ENCODE results near the gene RASEF. TPM values are rescaled to one million over a fixed set of nuclear protein-coding genes. Genes with fewer than 3 reads are reported as not detected.

The RASEF gene
- total and polyA plus RNA-seq, 10 of the 15 experiments (the other 5 are each of a cell fraction or from before 2014, with no cell fraction given) = under 0.01 to 0.04 (median 0.01) TPM; not detected in 7

DNA sequence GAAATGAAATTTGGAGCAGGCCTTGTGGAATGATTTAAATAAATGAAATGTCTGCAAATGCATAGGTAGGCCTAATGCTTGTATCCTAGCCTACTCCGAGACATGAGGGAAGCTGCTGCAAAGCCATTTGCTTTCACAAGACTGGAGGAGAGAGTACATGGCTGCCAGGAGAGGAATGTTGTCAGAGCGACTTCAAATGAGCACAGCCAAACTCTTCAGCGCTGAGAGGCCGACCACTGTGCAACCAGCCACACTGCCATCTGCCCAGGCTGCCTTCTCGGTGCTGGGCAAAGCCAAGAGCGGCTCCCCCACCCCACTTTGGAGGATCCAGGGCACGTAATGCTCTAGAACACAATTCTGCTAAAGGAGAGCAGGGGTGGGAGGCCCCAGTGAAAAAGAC is 122.6 kb downstream of the RASEF start:
- POLR2A ChIA-PET = no interaction called here
- ATAC-seq (no peak), FAIRE-seq (no peak), DNase-seq (ENCODE audit: low read depth, low spot score) (no peak)
- no peak overlapping the region for H3K9ac ChIP-seq (ENCODE audit: control insufficient read depth, insufficient read depth, low read length)
- H2AFZ ChIP-seq (ENCODE audit: control insufficient read depth, low read depth, low read length) = no peak overlapping the region
- in situ Hi-C loops (cut with MboI) = no loop called here
- H3K27ac ChIP-seq (ENCODE audit: control insufficient read depth, insufficient read depth) = no peak overlapping the region
- intact Hi-C loops (cut with micrococcal nuclease; ENCODE audit: unreplicated experiment) = no loop called here
- H3K27me3 ChIP-seq (replicated peaks in 1 of 2; ENCODE audit: control insufficient read depth in 2 of 2, insufficient read depth in 2 of 2, low read length in 1 of 2) = no peaks in the 10 kb centered on the region
- BruUV-seq (replicated peaks) = no TSS peak
- H3K4me1 ChIP-seq (ENCODE audit: control insufficient read depth, insufficient read depth, low read length) = no peaks in the 10 kb centered on the region
- TF ChIP-seq SUZ12 (IDR thresholded peaks at IDR 0.05; ENCODE audit: unreplicated experiment) (no peak), PAX8 (IDR thresholded peaks at IDR 0.05) (no peak), PML (IDR thresholded peaks at IDR 0.05; ENCODE audit: low read length) (no peak)
- SMC1A ChIA-PET (ENCODE audit: uncharacterized antibody, unreplicated experiment) = no interaction called here
- H3K4me2 ChIP-seq (ENCODE audit: control insufficient read depth, insufficient read depth) = no peak overlapping the region
- RAD21 ChIA-PET (ENCODE audit: unreplicated experiment) = no interaction called here
- CTCF ChIA-PET = no interaction called here
- H3K36me3 ChIP-seq (ENCODE audit: control insufficient read depth in 2 of 2, insufficient read depth in 2 of 2, low read length in 1 of 2) = no peaks in the 10 kb centered on the region
- H3K4me3 ChIP-seq = no peak overlapping the region
- 20% methylated on average over 7 of the region's 7 CpGs for WGBS (ENCODE audit: insufficient coverage, insufficient replicate concordance, low lambda C conversion rate, missing lambda C conversion rate)
- no peaks in the 10 kb centered on the region for H3K9me3 ChIP-seq (replicated peaks; ENCODE audit: control insufficient read depth, insufficient read depth, low read length)
- no peaks in the 10 kb centered on the region for H3K79me2 ChIP-seq (ENCODE audit: control insufficient read depth, insufficient read depth, low read length)
- H4K20me1 ChIP-seq (ENCODE audit: control insufficient read depth, insufficient read depth) = no peaks in the 10 kb centered on the region

DNA sequence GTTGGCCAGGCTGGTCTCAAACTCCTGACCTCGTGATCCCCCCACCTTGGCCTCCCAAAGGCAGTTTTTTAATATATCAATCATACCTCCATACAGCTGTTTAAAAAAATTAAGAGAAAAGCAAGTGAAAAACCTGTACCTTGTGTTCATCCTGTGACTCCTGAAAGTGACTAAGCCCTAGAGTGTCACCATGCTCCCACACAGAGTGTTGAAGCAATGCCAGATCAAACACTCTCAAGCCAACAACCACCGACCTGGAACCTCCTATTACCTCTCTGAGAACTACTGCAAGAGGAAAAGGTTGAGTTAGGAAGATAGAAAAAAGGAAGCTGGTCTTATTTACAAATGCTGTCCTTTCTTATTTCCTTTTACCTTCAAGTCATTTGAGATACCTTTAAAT is 123.5 kb downstream of the RASEF start:
- no peak for ATAC-seq
- BruUV-seq (replicated peaks) = no TSS peak
- H3K4me1 ChIP-seq (ENCODE audit: control insufficient read depth, insufficient read depth, low read length) = no peaks in the 10 kb centered on the region
- in situ Hi-C loops (cut with MboI) (no loop called here), intact Hi-C loops (cut with micrococcal nuclease; ENCODE audit: unreplicated experiment) (no loop called here)
- 0% methylated on average over 2 of the region's 2 CpGs for WGBS (ENCODE audit: insufficient coverage, insufficient replicate concordance, low lambda C conversion rate, missing lambda C conversion rate)
- no peak overlapping the region for H3K27ac ChIP-seq (ENCODE audit: control insufficient read depth, insufficient read depth)
- H3K4me2 ChIP-seq (ENCODE audit: control insufficient read depth, insufficient read depth) = no peak overlapping the region
- no peak overlapping the region for H2AFZ ChIP-seq (ENCODE audit: control insufficient read depth, low read depth, low read length)
- no peak for TF ChIP-seq ATF3 (IDR thresholded peaks at IDR 0.05; ENCODE audit: borderline replicate concordance, extremely low read depth, low read depth, low read length)
- DNase-seq (ENCODE audit: low read depth, low spot score) = no peak
- no peak for FAIRE-seq
- SMC1A ChIA-PET (ENCODE audit: uncharacterized antibody, unreplicated experiment) = no interaction called here
- no peaks in the 10 kb centered on the region for H3K9me3 ChIP-seq (replicated peaks; ENCODE audit: control insufficient read depth, insufficient read depth, low read length)
- POLR2A ChIA-PET = interaction anchor here (0.6 kb wide), 1 partner anchor 829 kb away, joined by 3 read pairs; no protein-coding TSS in a partner anchor
- no peaks in the 10 kb centered on the region for H3K27me3 ChIP-seq (replicated peaks in 1 of 2; ENCODE audit: control insufficient read depth in 2 of 2, insufficient read depth in 2 of 2, low read length in 1 of 2)
- H3K9ac ChIP-seq (ENCODE audit: control insufficient read depth, insufficient read depth, low read length) = no peak overlapping the region
- no peaks in the 10 kb centered on the region for H3K36me3 ChIP-seq (ENCODE audit: control insufficient read depth in 2 of 2, insufficient read depth in 2 of 2, low read length in 1 of 2)
- RAD21 ChIA-PET (ENCODE audit: unreplicated experiment) = no interaction called here
- CTCF ChIA-PET = no interaction called here
- no peaks in the 10 kb centered on the region for H3K79me2 ChIP-seq (ENCODE audit: control insufficient read depth, insufficient read depth, low read length)
- H4K20me1 ChIP-seq (ENCODE audit: control insufficient read depth, insufficient read depth) = no peaks in the 10 kb centered on the region
- no peak overlapping the region for H3K4me3 ChIP-seq
